Measurements from ENCODE around the gene CHRNA3. TPM values are rescaled to one million over a fixed set of nuclear protein-coding genes. Genes with fewer than 3 reads are reported as not detected.

The CHRNA3 gene
- total RNA-seq, 4 donors from 2014 or later, result 1.00 to 6.0 (median 3.4) TPM

- Histone ChIP-seq H3K4me1 (peaks cover 0 to 11% (median 7%) of the 10 kb centered on the region in 4 donors), H3K4me3 (no peak overlapping the region), H3K27ac (no peak overlapping the region), H3K9me3 (no peaks in the 10 kb centered on the region), H3K27me3 (peaks cover 15% of the 10 kb centered on the region), H3K36me3 (no peaks in the 10 kb centered on the region)
- in situ Hi-C loops (cut with MboI; ENCODE audit: low pct_ligation_motif_present in 1 of 4, low pct_unique_long_range_greater_than_20kb in 1 of 4, low sequenced_read_pairs in 3 of 4) (no loop called here), intact Hi-C loops (cut with DNase I; ENCODE audit: low total_unique reads) (no loop called here)
- WGBS, 2 donors (ENCODE audit: low coverage in 1 of 2), result 82% methylated on average over 2 of the region's 2 CpGs; no CpG with 5 or more reads in 1 of the 2 donors
- DNase-seq, result no peak
- TF ChIP-seq POLR2AphosphoS5 (IDR thresholded peaks at IDR 0.05) (no peak), EP300 (IDR thresholded peaks at IDR 0.05; ENCODE audit: low read depth) (no peak), CTCF (IDR thresholded peaks at IDR 0.05) (no peak), POLR2A (IDR thresholded peaks at IDR 0.05) (no peak)
Observed at GRCh38 chr15:78570710-78571109, 50.1 kb downstream of the CHRNA3 start.

GRCh38 chr15:78567531-78567930 lies 53.3 kb downstream of the CHRNA3 start:
- intact Hi-C loops (cut with DNase I; ENCODE audit: low total_unique reads), result no loop called here

GRCh38 chr15:78565951-78566774 lies 54.6 kb downstream of the CHRNA3 start:
- Histone ChIP-seq H3K27ac (peak overlapping the region; percentile 77 to 88 (median 82)), H3K27me3 (peaks cover 15% of the 10 kb centered on the region), H3K4me3 (peak overlapping the region; percentile 14 to 81 (median 64)), H3K4me1 (peaks cover 5 to 19% (median 10%) of the 10 kb centered on the region in 4 donors), H3K36me3 (no peaks in the 10 kb centered on the region), H3K9me3 (no peaks in the 10 kb centered on the region)
- in situ Hi-C loops (cut with MboI; ENCODE audit: low pct_ligation_motif_present in 1 of 4, low pct_unique_long_range_greater_than_20kb in 1 of 4, low sequenced_read_pairs in 3 of 4) (no loop called here), intact Hi-C loops (cut with DNase I; ENCODE audit: low total_unique reads) (no loop called here)
- 4 to 9% methylated on average over 10 to 19 of the region's 19 CpGs for WGBS, 2 donors (ENCODE audit: low coverage in 1 of 2)
- no peak for TF ChIP-seq POLR2A (IDR thresholded peaks at IDR 0.05)
- peak; percentile 2 to 43 (median 24) for TF ChIP-seq CTCF (IDR thresholded peaks at IDR 0.05)
- no peak for TF ChIP-seq POLR2AphosphoS5 (IDR thresholded peaks at IDR 0.05)
- TF ChIP-seq EP300 (IDR thresholded peaks at IDR 0.05; ENCODE audit: low read depth), result no peak
- DNase-seq, result peak; percentile 13

More at GRCh38 chr15:78567531-78567930, 53.3 kb downstream of the CHRNA3 start:
- no peak for DNase-seq
- TF ChIP-seq POLR2A (IDR thresholded peaks at IDR 0.05) (no peak), CTCF (IDR thresholded peaks at IDR 0.05) (no peak)
- peaks cover 5 to 19% (median 10%) of the 10 kb centered on the region in 4 donors for H3K4me1 ChIP-seq
- in situ Hi-C loops (cut with MboI; ENCODE audit: low pct_ligation_motif_present in 1 of 4, low pct_unique_long_range_greater_than_20kb in 1 of 4, low sequenced_read_pairs in 3 of 4), result no loop called here
- 71 to 84% methylated on average over 2 to 4 of the region's 4 CpGs for WGBS, 2 donors (ENCODE audit: low coverage in 1 of 2)
- H3K9me3 ChIP-seq, result no peaks in the 10 kb centered on the region
- no peak overlapping the region for H3K4me3 ChIP-seq
- peaks cover 15% of the 10 kb centered on the region for H3K27me3 ChIP-seq
- no peaks in the 10 kb centered on the region for H3K36me3 ChIP-seq
- H3K27ac ChIP-seq, result no peak overlapping the region

GRCh38 chr15:78565097-78565950 lies 55.5 kb downstream of the CHRNA3 start, which contains the start of gene CHRNA5:
Gene CHRNA5 (plus strand): TSS chr15:78565520. CDS start chr15:78565720, 200 bp downstream.
- TF ChIP-seq CTCF (IDR thresholded peaks at IDR 0.05), result no peak
- no peak for TF ChIP-seq EP300 (IDR thresholded peaks at IDR 0.05; ENCODE audit: low read depth)
- TF ChIP-seq POLR2AphosphoS5 (IDR thresholded peaks at IDR 0.05), result peak in 2 of 3 donors; percentile 39 to 60
- TF ChIP-seq POLR2A (IDR thresholded peaks at IDR 0.05), result peak; percentile 35
- peak within 1 kb of the TSS; percentile 14 to 81 (median 64) for H3K4me3 ChIP-seq
- intact Hi-C loops (cut with DNase I; ENCODE audit: low total_unique reads), result no loop called here
- H3K27ac ChIP-seq, result peak within 1 kb of the TSS; percentile 77 to 88 (median 82)
- DNase-seq, result peak; percentile 97
- 1% methylated on average over 75 of the region's 75 CpGs; no CpG with 5 or more reads in 1 of the 2 donors for WGBS, 2 donors (ENCODE audit: low coverage in 1 of 2)
- peaks cover 5 to 19% (median 10%) of the 10 kb centered on the region in 4 donors for H3K4me1 ChIP-seq
- in situ Hi-C loops (cut with MboI; ENCODE audit: low pct_ligation_motif_present in 1 of 4, low pct_unique_long_range_greater_than_20kb in 1 of 4, low sequenced_read_pairs in 3 of 4), result no loop called here
- H3K9me3 ChIP-seq, result no peaks in the 10 kb centered on the region
- H3K36me3 ChIP-seq, result no peaks in the 10 kb centered on the region
- peaks cover 15% of the 10 kb centered on the region for H3K27me3 ChIP-seq

Data from transverse colon (tissue), 4 donors.